GM18508 (cell line): ENCODE measurements around the gene IQSEC1.

ENCODE experiments used
- ATAC-seq: cut with Tn5 transposase; IDR thresholded peaks from one replicate; pipeline ENCODE4 v1.9.1; 2021; ENCODE audit warnings: moderate number of reproducible peaks; ENCODE audit not compliant: insufficient read depth, unreplicated experiment

IQSEC1 gene

DNA sequence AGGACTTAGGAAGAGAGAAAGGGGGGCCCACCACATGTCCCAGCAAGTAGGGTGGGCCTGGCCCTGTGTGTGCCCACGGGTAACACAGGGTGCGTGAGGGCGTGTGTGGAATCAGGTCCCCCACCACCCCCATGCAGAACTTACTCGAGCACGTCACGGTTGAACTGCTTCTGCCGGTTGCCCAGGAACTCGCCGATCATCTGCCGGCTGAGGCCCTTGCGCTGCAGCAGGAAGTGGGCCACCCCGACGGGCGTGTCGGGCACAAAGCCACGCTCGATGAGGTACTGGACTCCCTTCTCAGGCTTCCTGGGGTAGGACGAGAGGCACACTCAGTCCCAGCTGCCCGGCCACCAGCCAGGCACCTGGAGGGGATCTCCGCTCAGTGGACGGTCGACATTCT lies 148.8 kb downstream of the IQSEC1 start:
- no peak for ATAC-seq

DNA sequence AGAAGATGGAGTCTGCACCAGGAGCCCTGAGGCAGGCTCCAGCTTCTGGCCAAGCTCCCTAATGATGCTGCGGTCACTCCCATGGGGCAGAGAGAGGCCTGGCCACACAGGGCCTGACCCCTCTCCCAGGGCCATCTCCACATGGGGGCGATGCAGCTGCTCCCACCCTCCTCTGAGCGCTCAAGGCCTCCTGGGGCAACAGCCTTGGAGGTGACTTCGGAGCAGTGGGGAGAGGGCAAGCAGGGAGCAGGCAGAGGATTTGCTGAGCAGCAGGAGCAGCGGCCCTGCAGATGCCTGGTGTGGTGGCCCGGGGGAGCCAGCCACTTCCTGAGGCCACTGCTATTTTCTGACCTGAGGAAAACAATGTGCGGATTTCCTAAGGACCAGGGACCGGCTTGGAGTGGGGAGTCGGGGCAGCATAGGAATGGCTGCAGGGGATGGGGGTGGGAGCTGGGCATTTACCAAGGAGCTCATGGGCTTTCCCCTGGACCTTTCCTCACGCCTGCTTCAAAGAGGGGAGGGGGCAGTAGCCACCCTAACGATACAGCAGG lies 150.3 kb downstream of the IQSEC1 start:
- no peak for ATAC-seq

DNA sequence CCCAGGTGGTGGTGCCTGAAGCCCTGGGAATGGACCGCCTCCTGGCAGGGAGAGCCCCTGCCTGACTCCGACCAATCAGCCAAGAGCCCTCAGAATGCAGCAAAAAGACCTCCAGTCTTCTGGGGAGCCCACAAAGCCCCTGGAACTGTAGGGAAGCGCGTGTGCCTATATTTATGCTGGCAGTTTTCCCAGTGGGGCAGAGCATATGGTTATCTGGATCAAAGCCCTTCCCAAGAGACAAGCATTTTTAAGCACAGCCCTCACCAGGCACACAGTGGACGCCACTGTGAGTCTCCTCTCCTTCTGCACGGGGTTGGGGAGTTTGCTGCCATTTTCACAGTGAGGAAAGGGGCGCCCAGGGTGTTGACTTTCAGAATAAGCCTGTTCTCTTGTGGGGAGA lies 150.9 kb downstream of the IQSEC1 start:
- no peak for ATAC-seq

DNA sequence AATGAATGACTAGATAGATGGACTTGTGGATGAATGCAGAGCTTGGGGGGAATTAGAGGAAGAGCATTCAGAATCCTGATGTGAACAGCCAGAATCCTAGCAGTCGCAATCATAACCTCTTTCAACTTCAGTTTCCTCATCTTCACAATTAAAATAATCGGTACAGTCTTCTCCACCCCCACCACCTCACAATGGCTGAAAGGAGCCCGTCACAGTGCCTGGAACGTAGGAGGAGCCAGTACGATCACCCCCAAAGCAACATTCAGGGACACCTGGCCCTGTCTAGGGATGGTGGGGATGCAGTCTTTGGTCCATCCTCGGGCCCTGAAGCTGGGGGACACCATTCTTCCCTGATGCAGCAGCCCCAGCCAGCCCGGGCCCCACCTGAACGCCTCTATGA lies 151.5 kb downstream of the IQSEC1 start:
- ATAC-seq: no peak

DNA sequence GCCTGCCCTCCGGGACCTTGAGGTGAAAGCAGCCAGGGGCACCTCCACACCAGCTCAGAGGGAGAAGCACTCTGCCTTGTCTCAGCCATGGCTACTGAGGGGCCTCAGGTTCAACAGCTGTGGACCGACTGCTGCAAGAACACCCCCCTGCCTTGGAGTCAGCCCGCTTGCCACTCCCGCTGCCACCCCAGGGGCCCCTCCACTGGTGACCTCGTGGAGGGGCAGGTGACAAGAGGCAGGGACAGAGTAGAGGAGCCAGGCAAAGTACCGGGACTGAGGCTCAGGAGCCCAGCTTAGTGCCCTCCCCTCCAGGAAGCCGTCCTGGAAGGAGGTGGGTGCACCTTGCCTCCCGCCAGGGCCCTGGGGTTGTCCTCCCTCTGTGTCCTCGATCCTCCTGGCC lies 152.3 kb downstream of the IQSEC1 start:
- no peak for ATAC-seq

DNA sequence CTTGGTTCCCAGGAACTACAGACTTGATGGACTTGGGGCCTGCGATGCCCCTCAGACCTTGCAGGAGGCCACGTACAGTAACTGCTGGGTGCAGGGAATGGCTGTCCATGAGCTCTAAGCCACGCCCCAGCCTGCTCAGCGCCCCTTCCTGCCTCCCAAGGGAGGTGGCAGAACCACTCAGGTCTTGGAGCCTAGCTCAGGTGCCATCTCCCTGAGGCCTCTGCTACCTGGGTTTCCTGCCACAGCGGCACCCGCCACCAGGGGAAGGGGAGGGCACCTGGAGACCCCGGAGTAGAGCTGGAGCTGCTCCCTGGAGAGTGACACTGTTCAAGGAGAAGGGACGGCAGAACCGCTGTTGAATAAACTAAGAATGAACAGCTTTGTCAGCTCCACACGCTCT lies 154.0 kb downstream of the IQSEC1 start:
- no peak for ATAC-seq

DNA sequence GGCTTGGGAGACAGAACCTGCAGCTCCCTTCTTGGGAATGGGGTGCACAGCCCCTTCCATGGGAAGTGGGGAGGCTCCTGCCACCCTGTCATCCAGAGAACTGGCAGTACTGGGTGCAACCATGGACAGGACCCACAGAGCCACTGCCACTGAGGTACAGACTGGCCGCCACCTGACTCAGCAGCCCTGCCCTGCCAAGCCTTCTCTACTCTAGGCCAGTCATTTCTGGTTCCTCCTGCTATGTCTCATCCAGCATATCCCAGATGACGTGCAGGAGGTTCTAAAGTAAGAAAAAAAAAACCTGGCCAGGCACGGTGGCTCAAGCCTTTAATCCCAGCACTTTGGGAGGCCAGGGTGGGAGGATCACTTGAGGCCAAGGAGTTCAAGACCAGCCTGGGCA lies 155.0 kb downstream of the IQSEC1 start:
- no peak for ATAC-seq

DNA sequence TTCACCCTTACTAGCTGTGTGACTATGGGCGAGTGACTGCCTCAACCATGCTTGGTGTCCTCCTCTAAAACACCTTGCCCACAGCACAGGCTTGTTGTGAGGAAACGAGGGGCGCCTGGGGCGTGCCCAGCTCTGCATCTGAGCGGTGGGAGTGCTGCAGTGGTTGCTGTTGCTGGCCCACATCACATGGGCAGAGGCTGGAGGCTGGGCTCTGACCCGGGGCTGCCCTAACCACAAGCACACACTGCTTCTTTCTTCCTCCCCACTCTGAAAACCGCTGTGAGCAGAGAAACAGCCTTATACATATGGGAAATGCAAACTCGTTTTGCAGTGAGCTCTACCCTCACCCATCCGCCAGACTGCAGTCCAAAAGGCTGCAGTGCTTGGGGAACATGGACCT lies 157.1 kb downstream of the IQSEC1 start:
- no peak for ATAC-seq

DNA sequence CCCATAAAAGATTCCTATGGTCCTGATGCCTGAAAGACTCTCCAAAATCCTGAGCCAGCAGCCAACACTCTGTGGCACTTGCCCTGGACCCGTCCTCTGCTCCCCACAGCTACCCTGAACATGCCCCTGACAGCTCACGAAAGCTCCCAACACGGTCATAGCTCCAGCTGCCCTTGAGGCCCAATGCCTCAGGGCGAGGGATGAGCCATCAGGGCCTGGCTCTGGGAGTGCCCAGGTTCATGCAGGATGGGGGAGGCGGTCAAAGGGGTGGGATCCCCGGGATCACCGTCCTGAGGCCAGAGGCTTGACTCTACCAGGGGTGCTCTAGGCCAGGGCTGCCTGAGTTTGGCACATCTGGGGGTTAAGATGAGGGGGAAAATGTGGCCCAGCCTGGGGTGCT lies 159.1 kb downstream of the IQSEC1 start:
- ATAC-seq: no peak

DNA sequence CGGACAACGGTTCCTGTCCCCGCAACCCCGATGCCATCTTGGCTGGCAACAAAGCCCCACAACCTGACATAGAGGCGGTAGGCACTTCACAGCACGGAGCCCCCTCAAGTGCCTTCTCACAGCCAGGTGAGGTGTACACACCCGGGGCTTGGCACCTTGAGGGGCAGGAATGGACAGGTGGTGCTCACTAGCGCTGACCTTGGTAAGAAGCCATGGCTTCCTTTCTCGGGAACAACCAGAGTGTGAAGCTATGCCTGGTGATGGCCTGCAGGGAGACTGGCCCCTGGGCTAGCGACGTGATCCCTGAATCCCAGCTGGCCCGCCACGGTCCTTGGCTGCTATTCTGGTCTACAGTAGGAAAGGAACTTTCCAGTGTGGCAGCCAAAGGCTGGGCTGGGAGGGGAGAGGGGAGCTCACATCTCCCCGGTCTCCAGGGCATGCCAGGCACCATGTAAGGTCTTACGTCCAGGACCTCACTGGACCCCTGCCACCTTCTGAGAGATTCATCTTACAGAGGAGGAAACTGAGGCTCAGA lies 161.3 kb downstream of the IQSEC1 start:
- ATAC-seq: no peak

DNA sequence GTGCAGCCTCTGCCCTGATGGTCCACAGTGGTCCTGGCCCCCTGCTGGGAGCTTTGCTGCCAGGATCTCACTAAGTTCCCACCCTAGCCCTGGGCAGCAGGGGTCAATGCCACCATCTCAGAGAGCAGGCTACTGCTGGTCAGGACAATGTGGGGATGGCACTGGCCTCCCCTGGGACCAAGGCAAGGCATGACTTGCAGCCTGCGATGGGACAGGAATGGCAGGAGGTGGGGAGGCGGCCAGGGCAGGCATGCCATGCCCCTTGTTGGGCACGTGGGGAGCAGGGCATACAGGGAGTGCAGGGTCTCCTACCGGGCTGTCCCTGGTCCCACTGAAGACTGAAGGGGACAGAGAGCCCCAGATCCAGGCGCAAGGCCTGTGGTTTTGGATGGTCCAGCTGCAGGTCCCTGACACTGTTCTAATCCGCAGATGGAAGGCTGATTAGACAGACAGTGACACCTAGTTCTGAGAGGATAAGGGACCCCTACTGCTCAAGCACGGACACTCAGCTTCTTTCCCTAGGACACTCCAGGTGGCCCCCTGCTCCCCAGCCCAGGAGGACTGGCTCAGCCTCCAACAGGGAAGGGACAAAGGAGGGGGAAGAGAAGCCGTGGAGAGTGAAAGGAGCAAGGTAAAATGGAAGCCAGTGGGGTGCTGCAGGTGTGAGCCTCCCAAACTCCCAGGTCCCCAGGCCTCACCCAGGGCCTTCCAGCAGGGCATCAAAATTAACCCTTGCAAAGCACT lies 162.7 kb downstream of the IQSEC1 start:
- ATAC-seq: no peak

DNA sequence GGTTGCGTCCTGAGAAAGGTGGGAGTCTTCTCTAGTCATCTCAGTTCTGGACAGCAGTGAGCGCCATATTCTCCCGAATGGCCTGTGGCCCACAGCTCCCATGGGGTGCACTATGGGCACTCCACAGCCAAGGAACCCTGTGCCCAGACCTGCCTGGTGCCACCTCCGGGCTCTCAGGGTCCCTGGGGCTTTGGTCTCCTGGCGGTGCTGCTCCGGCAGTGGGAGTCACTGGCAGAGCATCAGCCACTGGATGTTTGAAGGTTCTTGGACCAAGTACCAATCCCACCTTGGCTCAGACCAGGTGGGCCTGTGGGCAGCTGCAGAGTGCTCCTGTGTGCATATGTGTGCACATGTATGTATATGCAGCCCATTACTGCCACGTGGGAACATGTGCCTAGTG lies 163.5 kb downstream of the IQSEC1 start:
- ATAC-seq: no peak

DNA sequence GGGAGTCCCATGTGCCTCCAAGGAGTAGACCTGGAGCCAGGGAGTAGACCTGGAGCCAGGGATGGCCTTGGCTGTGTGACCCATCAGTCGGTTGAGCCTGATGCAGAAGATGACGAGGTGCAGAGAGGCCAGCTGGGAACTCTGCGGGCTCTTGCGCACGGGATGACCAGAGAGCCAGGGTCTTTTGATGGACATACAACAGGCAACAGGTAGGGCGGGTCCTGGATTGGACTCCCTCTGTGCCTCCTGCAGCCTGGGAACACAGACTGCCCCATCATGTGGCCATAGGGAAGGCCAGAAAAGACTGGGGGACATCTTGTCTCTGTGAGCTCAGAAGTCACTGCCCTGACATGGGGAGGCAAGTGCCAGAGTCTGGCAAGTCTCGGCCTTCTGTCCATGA lies 164.4 kb downstream of the IQSEC1 start:
- no peak for ATAC-seq

DNA sequence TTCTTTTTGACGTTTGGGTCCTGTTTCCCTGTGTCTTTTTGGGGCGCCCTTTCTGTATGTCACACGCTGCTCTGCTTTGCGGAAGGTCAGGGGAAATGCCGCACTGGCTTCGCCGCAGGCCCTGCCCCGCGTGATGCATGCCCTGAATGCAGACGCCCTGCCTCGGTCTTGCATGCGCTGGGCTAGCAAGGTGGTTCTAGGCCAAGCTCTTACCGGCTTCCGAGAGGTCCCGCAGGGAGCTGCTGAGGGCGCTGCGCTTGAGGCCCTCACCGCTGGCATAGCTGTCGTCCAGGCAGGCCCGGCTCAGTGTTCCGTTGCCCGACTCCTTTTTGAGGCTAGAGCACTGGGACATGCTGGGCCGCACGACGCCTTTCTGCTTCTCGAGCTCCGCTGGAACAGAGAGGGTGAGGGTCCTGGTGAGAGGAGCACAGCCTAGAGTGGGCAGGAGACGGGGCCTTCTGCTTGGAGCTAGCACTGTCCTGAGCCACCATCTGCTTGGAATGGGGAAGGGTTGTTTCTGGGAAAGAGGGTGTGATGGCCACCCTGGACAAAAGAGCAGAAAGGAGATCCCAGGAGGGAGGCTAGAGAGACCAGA lies 165.0 kb downstream of the IQSEC1 start:
- no peak for ATAC-seq

DNA sequence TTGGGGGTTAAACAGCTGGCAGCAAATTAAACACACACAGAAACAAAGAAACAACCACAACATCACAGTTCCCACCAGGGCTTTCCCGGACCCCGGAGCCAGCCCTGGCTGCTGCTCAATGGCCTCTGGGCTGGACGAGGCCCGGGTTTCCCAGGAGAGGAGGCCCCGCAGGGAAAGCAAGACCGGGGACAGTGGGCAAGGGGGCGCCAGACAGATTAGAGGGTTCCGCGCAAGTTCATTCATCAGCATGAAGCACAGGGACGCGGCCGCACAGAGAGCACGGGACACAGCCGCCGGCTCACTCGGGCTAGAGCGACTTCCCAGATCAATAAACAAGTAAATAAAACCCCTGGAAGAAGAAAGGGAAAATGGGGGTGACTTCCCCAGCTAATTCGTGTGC lies 165.5 kb downstream of the IQSEC1 start:
- no peak for ATAC-seq

DNA sequence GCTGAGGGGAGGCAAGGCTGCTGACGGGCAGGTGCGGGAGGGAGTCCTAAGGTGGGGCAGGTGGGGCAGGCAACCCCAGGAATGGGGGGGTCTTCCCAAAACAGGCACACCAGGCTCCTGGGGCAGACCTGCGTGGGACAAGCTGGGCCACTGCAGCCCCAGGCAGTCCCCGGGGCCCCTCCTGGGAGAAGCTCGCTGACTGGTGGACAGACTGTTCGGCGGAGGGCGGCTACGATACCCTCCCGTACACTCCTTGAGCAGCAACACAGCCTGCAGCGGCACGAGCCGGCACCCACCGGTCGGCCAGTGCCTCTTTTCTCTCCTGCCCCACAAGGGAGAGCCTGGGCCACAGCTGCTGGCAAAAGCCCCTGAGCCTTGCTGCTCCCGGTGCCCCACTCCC lies 165.9 kb downstream of the IQSEC1 start:
- ATAC-seq: no peak

DNA sequence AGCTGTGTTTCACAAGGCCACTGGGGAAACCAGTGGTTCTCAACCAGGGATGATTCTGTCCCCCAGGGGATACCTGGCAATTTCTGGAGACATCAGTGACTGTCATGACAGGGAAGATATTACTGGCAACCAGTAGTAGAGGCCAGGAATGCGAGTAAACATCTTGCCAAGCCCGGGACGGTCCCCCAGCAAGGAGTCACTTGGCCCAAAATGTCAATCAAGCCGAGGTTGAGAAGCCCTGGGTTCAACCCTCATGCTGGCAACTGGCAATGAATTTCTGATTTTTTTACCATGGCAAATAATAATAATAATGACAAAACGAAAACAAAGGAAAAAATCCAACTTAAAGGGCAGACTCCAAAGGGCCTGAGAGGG lies 166.3 kb downstream of the IQSEC1 start:
- ATAC-seq: no peak

DNA sequence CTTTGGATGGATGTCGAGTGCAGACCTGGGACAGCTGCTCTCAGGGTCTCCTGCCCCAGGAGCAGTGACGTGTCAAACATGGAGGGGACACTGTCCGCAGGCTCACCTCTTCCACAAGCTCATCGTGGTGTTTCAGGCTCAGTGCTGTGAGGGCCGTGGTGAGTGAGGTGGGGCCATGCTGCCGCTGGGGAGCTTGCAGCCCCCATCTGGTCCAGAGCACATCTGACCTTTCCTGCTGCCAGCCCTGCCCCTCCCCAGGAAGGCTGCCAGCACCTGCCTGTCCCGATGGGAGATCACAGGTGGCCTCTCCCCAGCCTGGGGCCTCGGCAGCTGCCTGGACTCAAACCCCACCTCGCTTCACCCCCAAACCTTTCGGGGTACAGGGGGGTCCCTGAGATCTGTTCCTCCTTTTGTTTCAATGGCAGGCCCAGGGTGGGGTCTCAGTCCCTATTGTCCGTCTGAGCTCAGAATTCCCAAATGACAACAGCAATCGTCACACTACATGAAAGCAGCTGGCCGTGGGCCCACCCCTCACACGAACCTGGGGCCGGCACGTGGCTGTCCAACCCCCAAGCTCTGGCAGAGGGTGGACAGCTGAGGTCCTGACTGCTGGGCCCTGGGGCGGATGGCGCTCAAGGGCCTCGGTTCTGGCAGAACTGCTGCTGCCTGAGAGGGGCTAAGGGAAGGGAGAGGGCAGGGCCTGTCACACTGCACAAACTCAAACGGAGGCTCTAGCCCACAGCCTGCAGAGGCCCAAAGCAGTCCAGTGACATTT lies 166.9 kb downstream of the IQSEC1 start:
- ATAC-seq: no peak

DNA sequence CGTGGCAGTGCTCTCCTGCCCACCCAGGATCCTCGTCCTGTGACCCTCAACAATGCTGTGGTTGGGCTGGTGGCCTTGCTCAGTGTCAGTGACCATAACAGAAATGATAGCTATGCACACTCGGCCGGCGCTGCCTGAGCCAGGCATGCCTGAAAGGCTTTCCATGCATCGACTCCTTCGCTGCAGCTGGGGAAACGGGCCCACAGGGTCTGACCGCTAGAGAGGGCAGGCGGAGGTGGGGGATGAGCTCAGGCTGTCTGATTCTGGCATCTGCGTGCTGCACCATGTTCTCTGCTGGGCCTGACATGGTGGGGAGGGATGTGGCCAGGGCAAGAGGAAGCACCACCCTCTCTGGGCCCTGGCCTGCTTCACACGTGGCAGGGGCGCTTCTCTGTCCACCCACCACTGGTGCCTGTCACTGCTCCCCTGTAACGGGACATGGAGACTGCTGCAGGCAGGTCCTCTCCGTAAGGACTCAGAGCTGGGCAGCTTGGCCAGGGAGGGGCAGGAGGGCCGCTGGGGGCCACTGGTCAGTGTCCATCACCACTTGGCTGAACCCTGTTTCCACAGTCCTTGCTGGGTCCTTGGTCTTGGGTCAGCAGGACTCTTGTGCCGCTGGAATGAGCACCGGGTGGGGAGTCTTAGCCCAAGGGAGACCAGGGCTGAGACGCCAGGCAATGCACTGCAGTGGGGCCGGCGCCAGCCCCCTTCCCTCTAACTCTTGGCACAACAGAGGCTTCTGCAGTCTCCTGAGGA lies 167.7 kb downstream of the IQSEC1 start:
- ATAC-seq: no peak

DNA sequence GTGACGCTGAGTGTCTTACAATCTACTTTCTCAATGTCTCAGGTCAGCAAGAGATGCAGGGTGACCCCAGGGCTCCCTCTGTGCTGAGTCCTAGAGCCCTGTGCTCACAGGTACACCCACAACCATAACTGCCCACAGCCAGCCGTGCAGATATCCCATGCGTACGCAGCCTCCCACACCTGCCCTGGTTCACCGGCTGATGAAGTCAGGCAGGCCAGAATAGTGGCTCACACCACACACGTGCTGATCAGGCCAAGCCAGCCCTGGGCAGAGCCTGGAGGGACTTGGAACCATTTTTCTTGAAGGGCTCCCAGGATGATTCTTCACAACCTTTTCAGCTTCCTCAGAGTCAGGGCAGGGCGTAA lies 168.3 kb downstream of the IQSEC1 start:
- ATAC-seq: no peak
